Measurements from ENCODE around the gene MFSD2A. TPM values are rescaled to one million over a fixed set of nuclear protein-coding genes. Genes with fewer than 3 reads are reported as not detected.

The MFSD2A gene
- total RNA-seq, 1 experiment from 2014 or later = 8.0 TPM

DNA sequence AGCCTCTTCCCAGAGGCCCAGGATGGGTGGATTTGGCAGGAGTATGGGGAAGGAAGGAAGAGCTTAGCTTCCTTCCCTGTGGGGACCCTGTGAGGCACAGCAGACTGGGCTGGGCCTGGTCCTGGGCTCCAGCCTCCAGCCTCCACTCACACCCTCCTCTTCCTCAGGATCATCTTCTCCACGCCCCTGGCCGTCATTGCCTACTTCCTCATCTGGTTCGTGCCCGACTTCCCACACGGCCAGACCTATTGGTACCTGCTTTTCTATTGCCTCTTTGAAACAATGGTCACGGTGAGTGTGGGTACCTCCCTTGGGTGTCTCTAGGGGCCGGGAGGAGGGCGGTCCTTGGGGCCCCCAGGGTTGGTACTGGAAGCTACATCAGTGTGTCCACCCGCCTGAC, 10.1 kb downstream of the MFSD2A start (continued):
- TF ChIP-seq, protein P1, sequence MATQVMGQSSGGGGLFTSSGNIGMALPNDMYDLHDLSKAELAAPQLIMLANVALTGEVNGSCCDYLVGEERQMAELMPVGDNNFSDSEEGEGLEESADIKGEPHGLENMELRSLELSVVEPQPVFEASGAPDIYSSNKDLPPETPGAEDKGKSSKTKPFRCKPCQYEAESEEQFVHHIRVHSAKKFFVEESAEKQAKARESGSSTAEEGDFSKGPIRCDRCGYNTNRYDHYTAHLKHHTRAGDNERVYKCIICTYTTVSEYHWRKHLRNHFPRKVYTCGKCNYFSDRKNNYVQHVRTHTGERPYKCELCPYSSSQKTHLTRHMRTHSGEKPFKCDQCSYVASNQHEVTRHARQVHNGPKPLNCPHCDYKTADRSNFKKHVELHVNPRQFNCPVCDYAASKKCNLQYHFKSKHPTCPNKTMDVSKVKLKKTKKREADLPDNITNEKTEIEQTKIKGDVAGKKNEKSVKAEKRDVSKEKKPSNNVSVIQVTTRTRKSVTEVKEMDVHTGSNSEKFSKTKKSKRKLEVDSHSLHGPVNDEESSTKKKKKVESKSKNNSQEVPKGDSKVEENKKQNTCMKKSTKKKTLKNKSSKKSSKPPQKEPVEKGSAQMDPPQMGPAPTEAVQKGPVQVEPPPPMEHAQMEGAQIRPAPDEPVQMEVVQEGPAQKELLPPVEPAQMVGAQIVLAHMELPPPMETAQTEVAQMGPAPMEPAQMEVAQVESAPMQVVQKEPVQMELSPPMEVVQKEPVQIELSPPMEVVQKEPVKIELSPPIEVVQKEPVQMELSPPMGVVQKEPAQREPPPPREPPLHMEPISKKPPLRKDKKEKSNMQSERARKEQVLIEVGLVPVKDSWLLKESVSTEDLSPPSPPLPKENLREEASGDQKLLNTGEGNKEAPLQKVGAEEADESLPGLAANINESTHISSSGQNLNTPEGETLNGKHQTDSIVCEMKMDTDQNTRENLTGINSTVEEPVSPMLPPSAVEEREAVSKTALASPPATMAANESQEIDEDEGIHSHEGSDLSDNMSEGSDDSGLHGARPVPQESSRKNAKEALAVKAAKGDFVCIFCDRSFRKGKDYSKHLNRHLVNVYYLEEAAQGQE (IDR thresholded peaks at IDR 0.05; ENCODE audit: low read depth) = no peak
- TF ChIP-seq SRF (IDR thresholded peaks at IDR 0.05; ENCODE audit: low read depth) (no peak), SIN3A (IDR thresholded peaks at IDR 0.05; ENCODE audit: low read depth) (no peak), EZH2 (IDR thresholded peaks at IDR 0.05) (no peak), TCF7L2 (IDR thresholded peaks at IDR 0.05; ENCODE audit: borderline replicate concordance, extremely low read depth, insufficient read depth, insufficient read length) (no peak), CBX3 (IDR thresholded peaks at IDR 0.05; ENCODE audit: low read depth) (no peak), RAD21 (IDR thresholded peaks at IDR 0.05; ENCODE audit: low read depth) (no peak)
- TF ChIP-seq, protein P2, sequence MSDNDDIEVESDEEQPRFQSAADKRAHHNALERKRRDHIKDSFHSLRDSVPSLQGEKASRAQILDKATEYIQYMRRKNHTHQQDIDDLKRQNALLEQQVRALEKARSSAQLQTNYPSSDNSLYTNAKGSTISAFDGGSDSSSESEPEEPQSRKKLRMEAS (IDR thresholded peaks at IDR 0.05) = no peak

DNA sequence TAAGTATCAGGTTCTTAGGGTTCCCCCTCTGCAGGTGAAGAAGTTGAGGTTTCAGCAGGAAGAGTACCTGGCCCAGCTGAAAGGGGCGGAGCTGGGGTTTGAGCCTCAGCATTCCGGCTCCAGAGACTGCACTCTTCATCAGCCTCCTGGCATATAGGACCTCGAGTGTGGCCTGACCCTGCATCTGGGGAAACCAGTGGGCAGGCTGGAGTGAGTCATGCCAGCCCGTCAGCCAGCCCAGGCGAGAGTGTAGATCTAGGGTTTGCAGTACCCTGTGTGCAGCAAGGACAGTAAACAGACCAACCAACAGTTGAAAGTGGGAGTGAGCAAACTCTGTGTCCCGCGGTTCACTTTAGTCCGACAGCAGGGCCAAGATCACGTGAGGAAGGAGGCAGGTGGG, 14.1 kb downstream of the MFSD2A start:
- intact Hi-C loops (cut with micrococcal nuclease) = no loop called here
- H3K36me3 ChIP-seq (ENCODE audit: control insufficient read depth in 1 of 2, insufficient read depth in 2 of 2, low read length in 2 of 2) = 0 out of 4 replicates have a peak, but pooled peaks cover 0 to 4% of the 10 kb centered on the region in 2 experiments
- H3K4me1 ChIP-seq (ENCODE audit: control insufficient read depth in 1 of 2, insufficient read depth in 2 of 2, low read length in 2 of 2) = no peaks in the 10 kb centered on the region
- DNase-seq (ENCODE audit: low read depth, low spot score) (no peak), ATAC-seq (no peak)
- no peak overlapping the region for H3K9ac ChIP-seq (ENCODE audit: low read length)
- no peak overlapping the region for H2AFZ ChIP-seq (ENCODE audit: low read depth, low read length, poor library complexity, severe bottlenecking)
- H3K27ac ChIP-seq (ENCODE audit: low read depth, low read length) = no peak overlapping the region
- H3K27me3 ChIP-seq (ENCODE audit: insufficient read depth, low read length) = no peaks in the 10 kb centered on the region
- no peaks in the 10 kb centered on the region for H3K9me2 ChIP-seq (ENCODE audit: insufficient read depth)
- H3K79me2 ChIP-seq (ENCODE audit: insufficient read depth, low read length) = no peaks in the 10 kb centered on the region
- no peaks in the 10 kb centered on the region for H4K20me1 ChIP-seq (ENCODE audit: insufficient read depth)
- ChIA-PET RAD21 (ENCODE audit: low non-redundant PET in 1 of 2, low total read pairs in 2 of 2, uncharacterized antibody in 2 of 2, unreplicated experiment in 2 of 2) (no interaction called here), CTCF (no interaction called here), POLR2A (no interaction called here)
- H3K4me2 ChIP-seq (ENCODE audit: low read length) = no peak overlapping the region
- H3K4me3 ChIP-seq (replicated peaks in 1 of 2; ENCODE audit: low read depth in 1 of 2, low read length in 2 of 2) = no peak overlapping the region
- BruUV-seq (replicated peaks) = no TSS peak
- no peaks in the 10 kb centered on the region for H3K9me3 ChIP-seq (ENCODE audit: control insufficient read depth in 1 of 2, insufficient read depth in 1 of 2, low read depth in 1 of 2, low read length in 2 of 2)
- TF ChIP-seq EZH2phosphoT487 (IDR thresholded peaks at IDR 0.05; ENCODE audit: borderline replicate concordance) = no peak
- TF ChIP-seq SP1 (IDR thresholded peaks at IDR 0.05; ENCODE audit: low read depth) = no peak
- TF ChIP-seq YY1 (IDR thresholded peaks at IDR 0.05; ENCODE audit: extremely low read depth, insufficient replicate concordance, low read depth, low read length) = no peak
- TF ChIP-seq POLR2AphosphoS5 (IDR thresholded peaks at IDR 0.05; ENCODE audit: low read depth, low read length) = no peak
- no peak for TF ChIP-seq EGR1 (IDR thresholded peaks at IDR 0.05; ENCODE audit: low read depth)
- no peak for TF ChIP-seq FOSL1 (IDR thresholded peaks at IDR 0.05; ENCODE audit: low read depth)
- no peak for TF ChIP-seq ZFX (IDR thresholded peaks at IDR 0.05)
- TF ChIP-seq, protein P1 (IDR thresholded peaks at IDR 0.05; ENCODE audit: low read depth) = no peak
- TF ChIP-seq JUND (IDR thresholded peaks at IDR 0.05) = no peak
- TF ChIP-seq SIN3A (IDR thresholded peaks at IDR 0.05; ENCODE audit: low read depth) = no peak
- no peak for TF ChIP-seq CTCF (IDR thresholded peaks at IDR 0.05 in 2 of 3, conservative IDR thresholded peaks at IDR 0.05 in 1 of 3; ENCODE audit: borderline replicate concordance in 1 of 3, insufficient read depth in 1 of 3, low read depth in 2 of 3, low read length in 2 of 3)
- TF ChIP-seq CBX3 (IDR thresholded peaks at IDR 0.05; ENCODE audit: low read depth) = no peak
